H1 (cell line): ENCODE measurements around the gene ANKRD27. TPM values are rescaled to one million over a fixed set of nuclear protein-coding genes. Genes with fewer than 3 reads are reported as not detected.

ENCODE experiments used
- CTCF ChIA-PET: fragments of 300-600 bp; sonication (Branson Sonifier 250); formaldehyde crosslinking; loops from one replicate; lab custom pipeline; 2021; ENCODE audit not compliant: partially characterized antibody; lab: Charles Lee
- POLR2A ChIA-PET: fragments of 300-600 bp; sonication (Branson Sonifier 250); formaldehyde crosslinking; loops from one replicate; lab custom pipeline; 2021; ENCODE audit warnings: inconsistent platforms; ENCODE audit not compliant: partially characterized antibody; lab: Charles Lee
- DNase-seq, 2 experiments: peaks; one replicate each; pipeline versions ENCODE4 v3.0.0 to v3.0.0-alpha.2; 2010 to 2022; ENCODE audit warnings: low spot score in 2 of 2, low read depth in 1 of 2, mixed read lengths in 1 of 2
- FAIRE-seq: peaks from 2 replicates; lab custom pipeline; 2011; peaks lifted over from hg19 to GRCh38; lab: Jason Lieb, UNC
- H2AFZ ChIP-seq: 2 replicates; pipeline ENCODE4 v1.8.1; 2012; ENCODE audit warnings: low read length, inconsistent platforms
- H2AK5ac ChIP-seq: 2 replicates; pipeline ENCODE4 v1.6.1; 2013; ENCODE audit warnings: low read depth, low read length
- H2BK120ac ChIP-seq: replicated peaks from 2 replicates; pipeline ENCODE3; 2013; ENCODE audit warnings: low read depth, low read length, inconsistent platforms
- H2BK12ac ChIP-seq: 2 replicates; pipeline ENCODE4 v1.6.1; 2013; ENCODE audit warnings: low read depth, low read length
- H2BK15ac ChIP-seq: 2 replicates; pipeline ENCODE4 v1.6.1; 2013; ENCODE audit warnings: low read length
- H2BK20ac ChIP-seq: 2 replicates; pipeline ENCODE4 v1.6.1; 2013; ENCODE audit warnings: low read length
- H2BK5ac ChIP-seq: 2 replicates; pipeline ENCODE4 v1.6.1; 2013; ENCODE audit warnings: low read depth, low read length
- H3K14ac ChIP-seq: 2 replicates; pipeline ENCODE4 v1.6.1; 2013; ENCODE audit warnings: inconsistent platforms; ENCODE audit not compliant: insufficient read length
- H3K18ac ChIP-seq: 2 replicates; pipeline ENCODE4 v1.6.1; 2013; ENCODE audit warnings: low read length; ENCODE audit errors: extremely low read depth
- H3K23ac ChIP-seq: 2 replicates; pipeline ENCODE4 v1.6.1; 2013; ENCODE audit warnings: inconsistent platforms; ENCODE audit not compliant: insufficient read length
- H3K23me2 ChIP-seq: 2 replicates; pipeline ENCODE4 v1.6.1; 2013; ENCODE audit warnings: low read depth, low read length
- H3K27ac ChIP-seq: 2 replicates; pipeline ENCODE4 v1.6.1; 2011; ENCODE audit warnings: low read depth, low read length, inconsistent platforms
- H3K27me3 ChIP-seq, 4 experiments: replicated peaks in 1 of 4; 1 replicate in 1 of 4; 2 replicates in 3 of 4; pipeline versions ENCODE4 v1.6.1 to v1.8.1; 2011 to 2013; ENCODE audit warnings: low read length in 3 of 4, mild to moderate bottlenecking in 3 of 4, inconsistent platforms in 2 of 4, mixed read lengths in 2 of 4, moderate library complexity in 1 of 4; ENCODE audit not compliant: control insufficient read depth in 3 of 4, insufficient read depth in 3 of 4; ENCODE audit errors: extremely low read depth in 1 of 4
- H3K36me3 ChIP-seq, 4 experiments: 2 replicates each; pipeline versions ENCODE4 v1.6.1 to v1.8.1; 2011 to 2013; ENCODE audit warnings: mild to moderate bottlenecking in 4 of 4, low read length in 3 of 4, moderate library complexity in 2 of 4, control low read depth in 1 of 4, inconsistent platforms in 1 of 4; ENCODE audit not compliant: insufficient read depth in 4 of 4, control insufficient read depth in 2 of 4
- H3K4ac ChIP-seq: replicated peaks from 2 replicates; pipeline ENCODE3; 2013; ENCODE audit warnings: low read length, low read depth, mixed read lengths, inconsistent platforms; ENCODE audit not compliant: insufficient read length
- H3K4me1 ChIP-seq, 4 experiments: replicated peaks in 1 of 4; 1 replicate in 1 of 4; 2 replicates in 3 of 4; pipeline versions ENCODE4 v1.6.1 to v1.8.1; 2011 to 2013; ENCODE audit warnings: low read length in 3 of 4, inconsistent platforms in 2 of 4, mixed read lengths in 1 of 4; ENCODE audit not compliant: insufficient read depth in 4 of 4, control insufficient read depth in 3 of 4
- H3K4me2 ChIP-seq, 2 experiments: 2 replicates each; pipeline versions ENCODE4 v1.6.1 to v1.8.1; 2011 to 2013; ENCODE audit warnings: low read depth in 2 of 2, low read length in 2 of 2, control low read depth in 1 of 2, inconsistent platforms in 1 of 2, mild to moderate bottlenecking in 1 of 2; ENCODE audit not compliant: insufficient read depth in 1 of 2
- H3K4me3 ChIP-seq, 4 experiments: fragments of 200-600, 300-600 bp in 1 of 4; sonication (generic), shearing (Covaris generic), sonication (Bioruptor Twin) in 1 of 4; 2 replicates each; pipeline versions ENCODE4 v1.5.1 to v1.8.1; 2011 to 2016; ENCODE audit warnings: low read length in 4 of 4, low read depth in 3 of 4, control low read depth in 2 of 4, inconsistent platforms in 2 of 4, mild to moderate bottlenecking in 2 of 4, mixed read lengths in 1 of 4, moderate library complexity in 1 of 4; ENCODE audit not compliant: insufficient read depth in 2 of 4; ENCODE audit errors: extremely low read depth in 1 of 4
- H3K56ac ChIP-seq: replicated peaks from 2 replicates; pipeline ENCODE3; 2013; ENCODE audit warnings: low read depth, mild to moderate bottlenecking, mixed read lengths, low read length, inconsistent platforms; ENCODE audit not compliant: insufficient read length
- H3K79me1 ChIP-seq: 2 replicates; pipeline ENCODE4 v1.6.1; 2013; ENCODE audit warnings: low read depth, low read length, control low read depth
- H3K79me2 ChIP-seq, 2 experiments: 2 replicates each; pipeline versions ENCODE4 v1.6.1 to v1.8.1; 2012 to 2013; ENCODE audit warnings: low read length in 2 of 2, mild to moderate bottlenecking in 2 of 2, inconsistent platforms in 1 of 2; ENCODE audit not compliant: insufficient read depth in 2 of 2, control insufficient read depth in 1 of 2
- H3K9ac ChIP-seq, 4 experiments: replicated peaks in 1 of 4; 1 replicate in 1 of 4; 2 replicates in 3 of 4; pipeline versions ENCODE4 v1.6.1 to v1.8.1; 2011 to 2013; ENCODE audit warnings: low read depth in 3 of 4, low read length in 3 of 4, control low read depth in 2 of 4, mild to moderate bottlenecking in 2 of 4, moderate library complexity in 2 of 4, inconsistent platforms in 1 of 4; ENCODE audit errors: extremely low read depth in 1 of 4
- H3K9me3 ChIP-seq, 2 experiments: 2 replicates each; pipeline versions ENCODE4 v1.6.1 to v1.8.1; 2012 to 2013; ENCODE audit warnings: mild to moderate bottlenecking in 2 of 2, moderate library complexity in 2 of 2, control low read depth in 1 of 2, inconsistent platforms in 1 of 2, low read depth in 1 of 2, low read length in 1 of 2, mixed read lengths in 1 of 2; ENCODE audit not compliant: insufficient read depth in 2 of 2
- H4K20me1 ChIP-seq, 2 experiments: replicated peaks in 1 of 2; 2 replicates each; pipeline versions ENCODE3 to v1.8.1; 2011 to 2013; ENCODE audit warnings: inconsistent platforms in 2 of 2, low read length in 2 of 2, mild to moderate bottlenecking in 1 of 2; ENCODE audit not compliant: insufficient read depth in 2 of 2, control insufficient read depth in 1 of 2
- H4K5ac ChIP-seq: 2 replicates; pipeline ENCODE4 v1.6.1; 2013; ENCODE audit warnings: low read length, low read depth, mixed read lengths, inconsistent platforms; ENCODE audit not compliant: insufficient read length
- H4K8ac ChIP-seq: 2 replicates; pipeline ENCODE4 v1.8.0; 2013; ENCODE audit warnings: mild to moderate bottlenecking, moderate library complexity, low read length, inconsistent platforms; ENCODE audit not compliant: insufficient read depth; ENCODE audit errors: extremely low read depth
- H4K91ac ChIP-seq: replicated peaks from 2 replicates; pipeline ENCODE3; 2013; ENCODE audit warnings: low read length, mixed read lengths, inconsistent platforms; ENCODE audit not compliant: insufficient read length
- BRCA1 ChIP-seq: IDR thresholded peaks from 2 replicates; pipeline ENCODE4 v1.6.1; 2012; ENCODE audit warnings: low read depth, low read length, improper control_type of control experiment
- MAX ChIP-seq: IDR thresholded peaks from 2 replicates; pipeline ENCODE4 v1.6.1; 2012; ENCODE audit warnings: inconsistent platforms
- POLR2A ChIP-seq, 2 experiments: IDR thresholded peaks; 1 replicate in 1 of 2; 2 replicates in 1 of 2; pipeline ENCODE4 v1.6.1; 2011; ENCODE audit warnings: low read depth in 2 of 2, low read length in 2 of 2, mild to moderate bottlenecking in 2 of 2; ENCODE audit errors: control extremely low read depth in 1 of 2
- POU5F1 ChIP-seq: IDR thresholded peaks from 2 replicates; pipeline ENCODE4 v1.6.1; 2011; ENCODE audit warnings: low read depth, mild to moderate bottlenecking, low read length, moderate library complexity
- WGBS, 2 experiments: shearing (Covaris generic) in 1 of 2; methylation state at CpG; one replicate each; pipeline versions ENCODE4 v1.1.6 to v1.1.7; 2013 to 2015; ENCODE audit warnings: low lambda C conversion rate in 2 of 2, mixed read lengths in 2 of 2, inconsistent platforms in 1 of 2, low coverage in 1 of 2, missing lambda C conversion rate in 1 of 2; ENCODE audit not compliant: insufficient replicate concordance in 2 of 2, insufficient coverage in 1 of 2, insufficient read length in 1 of 2; ENCODE audit errors: extremely low coverage in 1 of 2, missing lambda C conversion rate in 1 of 2; 5-methylcytosine and 5-hydroxymethylcytosine counted together
- polyA plus RNA-seq, 7 experiments: library from polyadenylated mRNA; depleted of rRNA in 3 of 7; stranded (reverse) in 5 of 7; unstranded in 2 of 7; fragments of >200 nt in 5 of 7; fragments of 200-250 nt in 2 of 7; gene quantifications; 1 replicate in 5 of 7; 2 replicates in 1 of 7; 4 replicates in 1 of 7; pipeline versions ENCODE4 v1.2.1 to v1.2.3, GENCODE V29; 2011 to 2013; ENCODE audit warnings: missing spikeins in 2 of 7, mixed read lengths in 2 of 7
- total RNA-seq: library from RNA; stranded (reverse); fragmentation: NEBNext Ultra II Directional; extraction: Animal tissue kit (Norgen Biotek cat#: 25700); gene quantifications from 2 replicates; pipeline ENCODE4 v1.2.1, GENCODE V29; 2021

ANKRD27 gene
- total and polyA plus RNA-seq, 2 of the 8 experiments (the other 6 are each of a cell fraction or from before 2014, with no cell fraction given) = 27.9 to 55.7 TPM

- no peak overlapping the region for H2AFZ ChIP-seq
- DNase-seq (no peak), FAIRE-seq (no peak)
- no peak overlapping the region for H2BK120ac ChIP-seq
- 88% methylated on average over 5 of the region's 5 CpGs; no CpG with 5 or more reads in 1 of the 2 experiments for WGBS, 2 experiments
- H3K9ac ChIP-seq = no peak overlapping the region
- H2BK12ac ChIP-seq = no peak overlapping the region
- H3K56ac ChIP-seq = no peak overlapping the region
- H3K4me1 ChIP-seq = no peaks in the 10 kb centered on the region
- no peaks in the 10 kb centered on the region for H3K79me2 ChIP-seq
- H3K4ac ChIP-seq = no peak overlapping the region
- H3K23ac ChIP-seq = no peak overlapping the region
- H3K23me2 ChIP-seq = no peaks in the 10 kb centered on the region
- H2AK5ac ChIP-seq = no peak overlapping the region
- no peak overlapping the region for H4K8ac ChIP-seq
- H3K18ac ChIP-seq = no peak overlapping the region
- no peak overlapping the region for H3K4me2 ChIP-seq
- H3K4me3 ChIP-seq = no peak overlapping the region
- H4K5ac ChIP-seq = no peak overlapping the region
- H2BK5ac ChIP-seq = no peak overlapping the region
- ChIA-PET CTCF (interaction anchor here (0.6 to 1.5 kb wide), 3 partner anchors 9 to 96 kb away, joined by 3 to 5 read pairs (median 4); no protein-coding TSS in a partner anchor), POLR2A (no interaction called here)
- H3K9me3 ChIP-seq = 0 out of 4 replicates have a peak, but pooled peaks cover 3 to 8% of the 10 kb centered on the region in 2 experiments
- H3K14ac ChIP-seq = no peak overlapping the region
- no peak overlapping the region for H2BK15ac ChIP-seq
- TF ChIP-seq MAX (no peak), BRCA1 (no peak), POLR2A (IDR thresholded peaks at IDR 0.05; ENCODE audit: control extremely low read depth in 1 of 2, low read depth in 2 of 2, low read length in 2 of 2) (no peak), POU5F1 (no peak)
- H3K36me3 ChIP-seq = no peaks in the 10 kb centered on the region
- no peaks in the 10 kb centered on the region for H3K27me3 ChIP-seq
- no peak overlapping the region for H4K91ac ChIP-seq
- no peaks in the 10 kb centered on the region; the same call in 1 of the 2 replicates for H3K79me1 ChIP-seq
- H3K27ac ChIP-seq = no peak overlapping the region
- no peaks in the 10 kb centered on the region for H4K20me1 ChIP-seq
- H2BK20ac ChIP-seq = no peak overlapping the region
These were observed 34.1 kb upstream of the ANKRD27 start for GRCh38 chr19:32709032-32709431.
